Measurements from ENCODE around the gene MIB2. TPM values are rescaled to one million over a fixed set of nuclear protein-coding genes. Genes with fewer than 3 reads are reported as not detected.

The MIB2 gene
- total RNA-seq, 1 donor from 2014 or later: 7.5 TPM

DNA sequence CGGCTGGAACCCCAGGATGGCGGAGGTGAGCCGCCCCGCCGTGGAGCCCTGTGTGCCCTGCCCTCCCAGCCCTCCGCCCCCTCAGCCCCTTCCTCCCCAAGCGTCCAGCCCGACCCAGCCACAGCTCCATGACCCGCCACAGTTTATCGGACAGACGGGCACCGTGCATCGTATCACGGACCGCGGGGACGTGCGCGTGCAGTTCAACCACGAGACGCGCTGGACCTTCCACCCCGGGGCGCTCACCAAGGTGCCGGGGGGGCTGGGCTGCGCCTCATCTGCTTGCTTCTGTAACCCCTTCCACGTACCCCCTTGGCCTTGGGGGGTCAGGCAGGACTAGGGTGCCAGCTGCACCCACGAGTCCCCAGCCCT, 10.1 kb downstream of the MIB2 start:
- H3K4me1 Mint-ChIP-seq: peaks cover 10% of the 10 kb centered on the region
- Histone ChIP-seq H3K4me1 (no peaks in the 10 kb centered on the region), H3K4me2 (no peak overlapping the region), H3K27me3 (peaks cover 17% of the 10 kb centered on the region), H4K20me1 (ENCODE audit: low read depth) (peaks cover 17% of the 10 kb centered on the region), H3K27ac (no peak overlapping the region), H3F3A (ENCODE audit: low read depth) (no peaks in the 10 kb centered on the region), H3K79me2 (ENCODE audit: low read depth) (no peaks in the 10 kb centered on the region), H3K36me3 (no peaks in the 10 kb centered on the region), H3K9me3 (ENCODE audit: low read depth) (no peaks in the 10 kb centered on the region), H3K4me3 (no peak overlapping the region), H3K9ac (no peak overlapping the region), H2AFZ (replicated peaks) (no peak overlapping the region)
- no peak overlapping the region for H3K4me3 Mint-ChIP-seq
- no peak overlapping the region for H3K27ac Mint-ChIP-seq
- peaks cover 1% of the 10 kb centered on the region for H3K36me3 Mint-ChIP-seq
- DNase-seq (ENCODE audit: low spot score): no peak
- peaks cover 5% of the 10 kb centered on the region for H3K27me3 Mint-ChIP-seq (ENCODE audit: insufficient read depth, low read depth)
- TF ChIP-seq EZH2 (IDR thresholded peaks at IDR 0.05) (no peak), EZH2phosphoT487 (IDR thresholded peaks at IDR 0.05) (no peak)
- TF ChIP-seq, protein P1, sequence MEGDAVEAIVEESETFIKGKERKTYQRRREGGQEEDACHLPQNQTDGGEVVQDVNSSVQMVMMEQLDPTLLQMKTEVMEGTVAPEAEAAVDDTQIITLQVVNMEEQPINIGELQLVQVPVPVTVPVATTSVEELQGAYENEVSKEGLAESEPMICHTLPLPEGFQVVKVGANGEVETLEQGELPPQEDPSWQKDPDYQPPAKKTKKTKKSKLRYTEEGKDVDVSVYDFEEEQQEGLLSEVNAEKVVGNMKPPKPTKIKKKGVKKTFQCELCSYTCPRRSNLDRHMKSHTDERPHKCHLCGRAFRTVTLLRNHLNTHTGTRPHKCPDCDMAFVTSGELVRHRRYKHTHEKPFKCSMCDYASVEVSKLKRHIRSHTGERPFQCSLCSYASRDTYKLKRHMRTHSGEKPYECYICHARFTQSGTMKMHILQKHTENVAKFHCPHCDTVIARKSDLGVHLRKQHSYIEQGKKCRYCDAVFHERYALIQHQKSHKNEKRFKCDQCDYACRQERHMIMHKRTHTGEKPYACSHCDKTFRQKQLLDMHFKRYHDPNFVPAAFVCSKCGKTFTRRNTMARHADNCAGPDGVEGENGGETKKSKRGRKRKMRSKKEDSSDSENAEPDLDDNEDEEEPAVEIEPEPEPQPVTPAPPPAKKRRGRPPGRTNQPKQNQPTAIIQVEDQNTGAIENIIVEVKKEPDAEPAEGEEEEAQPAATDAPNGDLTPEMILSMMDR (IDR thresholded peaks at IDR 0.05): no peak
- no peaks in the 10 kb centered on the region for H3K9me3 Mint-ChIP-seq

DNA sequence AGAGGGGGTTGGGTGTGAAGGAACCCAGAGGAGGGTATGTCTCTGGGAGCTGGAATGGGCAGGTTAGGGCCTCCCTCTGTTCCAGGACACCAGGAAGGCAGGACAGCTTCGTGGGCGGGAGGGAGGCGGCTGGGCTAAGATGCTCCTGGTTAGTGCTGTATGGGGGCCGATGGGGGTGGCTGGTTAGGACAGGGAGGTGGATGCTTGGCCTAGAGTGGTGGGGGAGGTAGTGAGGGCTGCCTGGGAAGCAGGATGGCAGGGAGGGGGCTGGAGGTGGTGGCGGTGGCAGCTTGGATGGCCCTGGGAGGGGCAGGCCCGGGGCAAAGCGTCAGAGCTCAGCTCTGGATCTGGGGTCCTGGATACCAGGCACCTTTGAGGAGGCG, 10.5 kb downstream of the MIB2 start:
- Histone ChIP-seq H3K4me1 (no peaks in the 10 kb centered on the region), H3K9me3 (ENCODE audit: low read depth) (no peaks in the 10 kb centered on the region), H3K27me3 (peaks cover 22% of the 10 kb centered on the region), H3K4me3 (no peak overlapping the region), H3K79me2 (ENCODE audit: low read depth) (no peaks in the 10 kb centered on the region), H2AFZ (replicated peaks) (no peak overlapping the region), H3F3A (ENCODE audit: low read depth) (no peaks in the 10 kb centered on the region), H3K4me2 (no peak overlapping the region), H4K20me1 (ENCODE audit: low read depth) (peaks cover 17% of the 10 kb centered on the region), H3K27ac (no peak overlapping the region), H3K36me3 (no peaks in the 10 kb centered on the region), H3K9ac (no peak overlapping the region)
- H3K4me3 Mint-ChIP-seq: no peak overlapping the region
- H3K9me3 Mint-ChIP-seq: no peaks in the 10 kb centered on the region
- H3K36me3 Mint-ChIP-seq: peaks cover 1% of the 10 kb centered on the region
- H3K27me3 Mint-ChIP-seq (ENCODE audit: insufficient read depth, low read depth): peaks cover 5% of the 10 kb centered on the region
- H3K4me1 Mint-ChIP-seq: peaks cover 10% of the 10 kb centered on the region
- TF ChIP-seq EZH2 (IDR thresholded peaks at IDR 0.05) (no peak), EZH2phosphoT487 (IDR thresholded peaks at IDR 0.05) (no peak)
- TF ChIP-seq, protein P1 (IDR thresholded peaks at IDR 0.05): no peak
- DNase-seq (ENCODE audit: low spot score): no peak
- H3K27ac Mint-ChIP-seq: no peak overlapping the region

GRCh38 chr1:1626207-1627141, 11.2 kb downstream of the MIB2 start:
- Mint-ChIP-seq H3K4me1 (peaks cover 10% of the 10 kb centered on the region), H3K9me3 (no peaks in the 10 kb centered on the region), H3K27ac (no peak overlapping the region), H3K36me3 (peaks cover 1% of the 10 kb centered on the region), H3K4me3 (no peak overlapping the region), H3K27me3 (ENCODE audit: insufficient read depth, low read depth) (peaks cover 5% of the 10 kb centered on the region)
- Histone ChIP-seq H3F3A (ENCODE audit: low read depth) (peaks cover under 1% of the 10 kb centered on the region), H3K27ac (no peak overlapping the region), H2AFZ (replicated peaks) (no peak overlapping the region), H3K4me3 (no peak overlapping the region), H3K79me2 (ENCODE audit: low read depth) (no peaks in the 10 kb centered on the region), H3K9ac (no peak overlapping the region), H3K4me1 (peaks cover 1% of the 10 kb centered on the region), H3K9me3 (ENCODE audit: low read depth) (no peaks in the 10 kb centered on the region), H3K27me3 (peaks cover 28% of the 10 kb centered on the region), H4K20me1 (ENCODE audit: low read depth) (peaks cover 21% of the 10 kb centered on the region), H3K4me2 (no peak overlapping the region), H3K36me3 (no peaks in the 10 kb centered on the region)
- TF ChIP-seq, protein P1 (IDR thresholded peaks at IDR 0.05): no peak
- TF ChIP-seq EZH2 (IDR thresholded peaks at IDR 0.05) (no peak), EZH2phosphoT487 (IDR thresholded peaks at IDR 0.05) (no peak)
- no peak for DNase-seq (ENCODE audit: low spot score)

Measured in neural progenitor cell (in vitro differentiated cells).